WTC11 (cell line): ENCODE measurements around the gene CTTN. TPM values are rescaled to one million over a fixed set of nuclear protein-coding genes. Genes with fewer than 3 reads are reported as not detected.
"Not testable (repeated sequence)": the region's sequence is repeated elsewhere in the genome, so short reads cannot be mapped to it uniquely, and the experiment has no call there.

ENCODE experiments used
- ATAC-seq: fragments of 200-7000 bp; cut with Tn5 transposase; 2 replicates; pipeline ENCODE4 v1.10.0; 2021; ENCODE audit warnings: mild to moderate bottlenecking, moderate library complexity
- CTCF ChIA-PET: fragments of 300-600 bp; sonication (Branson Sonifier 250); formaldehyde crosslinking; loops from one replicate; lab custom pipeline; 2021; ENCODE audit warnings: antibody characterized with exemption; lab: Charles Lee
- POLR2A ChIA-PET: fragments of 350-600 bp; sonication (Branson Sonifier 250); formaldehyde crosslinking; loops from one replicate; lab custom pipeline; 2021; ENCODE audit warnings: antibody characterized with exemption; lab: Charles Lee
- DNase-seq: peaks from one replicate; pipeline ENCODE4 v3.0.0; 2021; ENCODE audit warnings: low spot score
- H3K27ac Mint-ChIP-seq: 2 replicates; pipeline ENCODE4 v1.8.0; 2021; ENCODE audit warnings: mixed read lengths
- H3K27me3 Mint-ChIP-seq: 2 replicates; pipeline ENCODE4 v1.8.0; 2021; ENCODE audit warnings: low read depth, mild to moderate bottlenecking, moderate library complexity, mixed read lengths
- H3K36me3 Mint-ChIP-seq: 2 replicates; pipeline ENCODE4 v1.8.0; 2021; ENCODE audit warnings: mixed read lengths
- H3K4me1 Mint-ChIP-seq: 2 replicates; pipeline ENCODE4 v1.8.0; 2022; ENCODE audit warnings: mixed read lengths
- H3K4me3 Mint-ChIP-seq: 2 replicates; pipeline ENCODE4 v1.8.0; 2021; ENCODE audit warnings: mild to moderate bottlenecking, moderate library complexity, mixed read lengths
- H3K9me3 Mint-ChIP-seq: 2 replicates; pipeline ENCODE4 v1.8.0; 2021; ENCODE audit warnings: mixed read lengths
- E2F5 ChIP-seq: sonication (generic); formaldehyde crosslinking; IDR thresholded peaks from 2 replicates; pipeline ENCODE4 v1.8.1; 2022; ENCODE audit warnings: mild to moderate bottlenecking, moderate library complexity, missing genetic modification reagents
- ELF4 ChIP-seq: sonication (generic); formaldehyde crosslinking; IDR thresholded peaks from 2 replicates; pipeline ENCODE4 v1.8.1; 2022; ENCODE audit warnings: low read depth, mild to moderate bottlenecking, moderate library complexity, missing genetic modification reagents
- EMX1 ChIP-seq: fragments of 250-450 bp; sonication (Bioruptor Pico); IDR thresholded peaks from 2 replicates; pipeline ENCODE4 v1.8.0; 2021; ENCODE audit warnings: mild to moderate bottlenecking
- FOXP4 ChIP-seq: sonication (generic); formaldehyde crosslinking; IDR thresholded peaks from 2 replicates; pipeline ENCODE4 v1.8.0; 2022; ENCODE audit warnings: mild to moderate bottlenecking, missing genetic modification reagents
- JAZF1 ChIP-seq: fragments of 250-450 bp; sonication (Bioruptor Pico); IDR thresholded peaks from 2 replicates; pipeline ENCODE4 v1.9.0; 2021; ENCODE audit warnings: moderate library complexity, mild to moderate bottlenecking, inconsistent platforms
- NFE2L1 ChIP-seq: sonication (generic); formaldehyde crosslinking; IDR thresholded peaks from 2 replicates; pipeline ENCODE4 v1.8.1; 2023; ENCODE audit warnings: missing genetic modification reagents
- NFYB ChIP-seq: sonication (generic); formaldehyde crosslinking; conservative IDR thresholded peaks from 2 replicates; pipeline ENCODE4 v1.8.0; 2022; ENCODE audit warnings: low read depth, missing genetic modification reagents
- USF1 ChIP-seq: sonication (generic); formaldehyde crosslinking; IDR thresholded peaks from 2 replicates; pipeline ENCODE4 v1.8.0; 2022; ENCODE audit warnings: mild to moderate bottlenecking, missing genetic modification reagents
- ZBTB43 ChIP-seq: sonication (generic); formaldehyde crosslinking; IDR thresholded peaks from 2 replicates; pipeline ENCODE4 v1.8.1; 2023; ENCODE audit warnings: mild to moderate bottlenecking, missing genetic modification reagents
- ZNF121 ChIP-seq: sonication (generic); formaldehyde crosslinking; IDR thresholded peaks from 2 replicates; pipeline ENCODE4 v1.8.0; 2023; ENCODE audit warnings: missing genetic modification reagents
- ZNF232 ChIP-seq: sonication (generic); formaldehyde crosslinking; IDR thresholded peaks from 2 replicates; pipeline ENCODE4 v1.8.0; 2022; ENCODE audit warnings: mild to moderate bottlenecking, missing genetic modification reagents
- ZNF263 ChIP-seq: sonication (generic); formaldehyde crosslinking; IDR thresholded peaks from 2 replicates; pipeline ENCODE4 v1.8.1; 2022; ENCODE audit warnings: low read depth, mild to moderate bottlenecking, moderate library complexity, missing genetic modification reagents
- ZNF416 ChIP-seq: fragments of 250-450 bp; sonication (Bioruptor Pico); IDR thresholded peaks from 2 replicates; pipeline ENCODE4 v1.9.0; 2021; ENCODE audit warnings: mild to moderate bottlenecking, inconsistent platforms
- ZNF512 ChIP-seq: sonication (generic); formaldehyde crosslinking; IDR thresholded peaks from 2 replicates; pipeline ENCODE4 v1.8.1; 2022; ENCODE audit warnings: missing genetic modification reagents, borderline replicate concordance
- ZNF671 ChIP-seq: fragments of 250-450 bp; sonication (Bioruptor Pico); IDR thresholded peaks from 2 replicates; pipeline ENCODE4 v1.8.0; 2021; ENCODE audit warnings: mild to moderate bottlenecking
- total RNA-seq: library from RNA; stranded (reverse); gene quantifications from 3 replicates; pipeline ENCODE4 v1.2.3, GENCODE V29; 2021

The CTTN gene
- total RNA-seq, 1 experiment from 2014 or later = 281 TPM

- Mint-ChIP-seq H3K27me3 (no peaks in the 10 kb centered on the region), H3K36me3 (peaks cover 64% of the 10 kb centered on the region), H3K27ac (no peak overlapping the region), H3K4me3 (no peak overlapping the region), H3K9me3 (no peaks in the 10 kb centered on the region), H3K4me1 (peaks cover 8% of the 10 kb centered on the region)
- no peak for TF ChIP-seq E2F5 (CRISPR knock-in tag)
- no peak for TF ChIP-seq USF1 (CRISPR knock-in tag)
- no peak for TF ChIP-seq ZNF121 (CRISPR knock-in tag)
- no peak for TF ChIP-seq ZNF263 (CRISPR knock-in tag)
- TF ChIP-seq ZNF512 (CRISPR knock-in tag) = no peak
- no peak for TF ChIP-seq ELF4 (CRISPR knock-in tag)
- no peak for TF ChIP-seq ZNF416
- no peak for TF ChIP-seq FOXP4 (CRISPR knock-in tag)
- TF ChIP-seq EMX1 (CRISPR knock-in tag) = no peak
- no peak for TF ChIP-seq JAZF1 (CRISPR knock-in tag)
- TF ChIP-seq ZNF671 = no peak
- no peak for TF ChIP-seq ZBTB43 (CRISPR knock-in tag)
- no peak for TF ChIP-seq NFE2L1
- TF ChIP-seq NFYB (CRISPR knock-in tag) = no peak
- no peak for TF ChIP-seq ZNF232 (CRISPR knock-in tag)
- ATAC-seq (no peak), DNase-seq (no peak)
- ChIA-PET POLR2A (no interaction called here), CTCF (no interaction called here)
These were observed 9.5 kb downstream of the CTTN start for GRCh38 chr11:70407814-70408213.

GRCh38 chr11:70408326-70408725, 10.0 kb downstream of the CTTN start:
- peaks cover 69% of the 10 kb centered on the region for H3K36me3 Mint-ChIP-seq
- H3K9me3 Mint-ChIP-seq, POLR2A ChIA-PET, CTCF ChIA-PET, DNase-seq, H3K4me3 Mint-ChIP-seq, ATAC-seq, H3K27ac Mint-ChIP-seq, H3K4me1 Mint-ChIP-seq, H3K27me3 Mint-ChIP-seq: not testable (repeated sequence)

- ATAC-seq (no peak), DNase-seq (no peak)
- H3K27ac Mint-ChIP-seq = no peak overlapping the region
- no peak overlapping the region for H3K4me3 Mint-ChIP-seq
- ChIA-PET POLR2A (no interaction called here), CTCF (no interaction called here)
- H3K9me3 Mint-ChIP-seq = no peaks in the 10 kb centered on the region
- H3K27me3 Mint-ChIP-seq = no peaks in the 10 kb centered on the region
- peaks cover 73% of the 10 kb centered on the region for H3K36me3 Mint-ChIP-seq
- H3K4me1 Mint-ChIP-seq = no peaks in the 10 kb centered on the region
- TF ChIP-seq FOXP4 (CRISPR knock-in tag) = no peak
- TF ChIP-seq, all 79 proteins: peak for 0
These were observed 11.1 kb downstream of the CTTN start for GRCh38 chr11:70409437-70409836.
